IMR-90 (cell line): ENCODE data around the gene PPP1R12B. TPM values are rescaled to one million over a fixed set of nuclear protein-coding genes. Genes with fewer than 3 reads are reported as not detected.

ENCODE experiments used
- ATAC-seq: fragments of 200-7000 bp; cut with Tn5 transposase; 2 replicates; pipeline ENCODE4 v1.9.1; 2020; ENCODE audit warnings: low read depth, mild to moderate bottlenecking, moderate library complexity
- BruUV-seq: library from RNA; stranded (reverse); fragments of 400-500 nt; replicated peaks from 2 replicates; lab custom pipeline; 2021; lab: Mats Ljungman, UMichigan
- CTCF ChIA-PET: fragments of 300-600 bp; formaldehyde crosslinking; extraction: SDS; loops from one replicate; lab custom pipeline; 2021; ENCODE audit warnings: antibody characterized with exemption; lab: Yijun Ruan, JAX
- POLR2A ChIA-PET: fragments of 300-600 bp; sonication (Branson Sonifier 250); formaldehyde crosslinking; loops from one replicate; lab custom pipeline; 2022; ENCODE audit warnings: antibody characterized with exemption; ENCODE audit not compliant: unreplicated experiment; lab: Charles Lee
- DNase-seq: peaks from one replicate; pipeline ENCODE4 v3.0.0; 2013
- H2AFZ ChIP-seq: replicated peaks from 2 replicates; pipeline ENCODE3; 2013; ENCODE audit warnings: low read length, mild to moderate bottlenecking; ENCODE audit not compliant: poor library complexity
- H2AK5ac ChIP-seq: 2 replicates; pipeline ENCODE4 v1.6.1; 2013; ENCODE audit warnings: low read depth, low read length, inconsistent platforms
- H2AK9ac ChIP-seq: replicated peaks from 2 replicates; pipeline ENCODE3; 2013; ENCODE audit warnings: mild to moderate bottlenecking, low read depth, low read length, moderate library complexity; ENCODE audit not compliant: poor library complexity
- H2BK120ac ChIP-seq: 2 replicates; pipeline ENCODE4 v1.6.1; 2013; ENCODE audit warnings: low read depth, low read length, inconsistent platforms
- H2BK15ac ChIP-seq: 3 replicates; pipeline ENCODE4 v1.6.1; 2013; ENCODE audit warnings: low read depth, low read length, inconsistent platforms
- H2BK20ac ChIP-seq: 2 replicates; pipeline ENCODE4 v1.6.1; 2013; ENCODE audit warnings: low read depth, mild to moderate bottlenecking, inconsistent platforms, low read length, moderate library complexity
- H2BK5ac ChIP-seq: 2 replicates; pipeline ENCODE4 v1.6.1; 2013; ENCODE audit warnings: mild to moderate bottlenecking, low read depth, low read length, inconsistent platforms; ENCODE audit not compliant: poor library complexity, severe bottlenecking
- H3K14ac ChIP-seq: replicated peaks from 2 replicates; pipeline ENCODE4 v1.6.1; 2013; ENCODE audit warnings: low read depth, low read length, inconsistent platforms
- H3K18ac ChIP-seq: 2 replicates; pipeline ENCODE4 v1.6.1; 2013; ENCODE audit warnings: low read depth, low read length, control low read depth
- H3K23ac ChIP-seq: 2 replicates; pipeline ENCODE4 v1.6.1; 2013; ENCODE audit warnings: low read depth, low read length, inconsistent platforms
- H3K27ac ChIP-seq: 2 replicates; pipeline ENCODE4 v1.5.1; 2013; ENCODE audit warnings: mild to moderate bottlenecking, control low read depth, low read length; ENCODE audit not compliant: insufficient read depth
- H3K27me3 ChIP-seq: 2 replicates; pipeline ENCODE4 v1.6.1; 2013; ENCODE audit warnings: low read length; ENCODE audit not compliant: control insufficient read depth, insufficient read depth
- H3K36me3 ChIP-seq: 2 replicates; pipeline ENCODE4 v1.6.1; 2013; ENCODE audit warnings: low read length, mixed read lengths; ENCODE audit not compliant: control insufficient read depth, insufficient read depth
- H3K4ac ChIP-seq: 2 replicates; pipeline ENCODE4 v1.6.1; 2013; ENCODE audit warnings: low read depth, low read length, inconsistent platforms
- H3K4me1 ChIP-seq: 2 replicates; pipeline ENCODE4 v1.6.1; 2013; ENCODE audit warnings: low read length, mixed read lengths; ENCODE audit not compliant: control insufficient read depth, insufficient read depth
- H3K4me2 ChIP-seq: 2 replicates; pipeline ENCODE4 v1.6.1; 2013; ENCODE audit warnings: low read depth, mild to moderate bottlenecking, control low read depth, low read length, moderate library complexity
- H3K4me3 ChIP-seq: 2 replicates; pipeline ENCODE4 v1.5.1; 2013; ENCODE audit warnings: low read depth, mild to moderate bottlenecking, control low read depth, low read length, moderate library complexity; ENCODE audit not compliant: insufficient read depth
- H3K56ac ChIP-seq: 2 replicates; pipeline ENCODE4 v1.6.1; 2013; ENCODE audit warnings: low read length, inconsistent platforms; ENCODE audit not compliant: insufficient read depth; ENCODE audit errors: extremely low read depth
- H3K79me1 ChIP-seq, 2 experiments: 2 replicates each; pipeline ENCODE4 v1.6.1; 2013; ENCODE audit warnings: low read length in 2 of 2, inconsistent platforms in 1 of 2, low read depth in 1 of 2
- H3K9ac ChIP-seq: 2 replicates; pipeline ENCODE4 v1.6.1; 2013; ENCODE audit warnings: low read depth, low read length, control low read depth
- H3K9me1 ChIP-seq: 2 replicates; pipeline ENCODE4 v1.6.1; 2013; ENCODE audit warnings: low read length, inconsistent platforms; ENCODE audit not compliant: insufficient read depth
- H3K9me3 ChIP-seq: 2 replicates; pipeline ENCODE4 v1.6.1; 2013; ENCODE audit warnings: low read length; ENCODE audit not compliant: control insufficient read depth, insufficient read depth
- H4K20me1 ChIP-seq: 2 replicates; pipeline ENCODE4 v1.6.1; 2013; ENCODE audit warnings: low read length, inconsistent platforms; ENCODE audit not compliant: insufficient read depth
- H4K5ac ChIP-seq: 2 replicates; pipeline ENCODE4 v1.6.1; 2013; ENCODE audit warnings: mild to moderate bottlenecking, low read depth, low read length, control low read depth
- H4K8ac ChIP-seq, 2 experiments: 2 replicates each; pipeline ENCODE4 v1.6.1; 2013; ENCODE audit warnings: low read depth in 2 of 2, low read length in 2 of 2, control low read depth in 1 of 2, inconsistent platforms in 1 of 2
- H4K91ac ChIP-seq: 2 replicates; pipeline ENCODE4 v1.6.1; 2013; ENCODE audit warnings: low read depth, low read length, inconsistent platforms; ENCODE audit not compliant: insufficient read depth
- CEBPB ChIP-seq: IDR thresholded peaks from 2 replicates; pipeline ENCODE4 v1.6.1; 2012; ENCODE audit warnings: low read depth, low read length, improper control_type of control experiment
- CHD1 ChIP-seq: IDR thresholded peaks from 2 replicates; pipeline ENCODE4 v1.6.1; 2012; ENCODE audit warnings: low read depth, low read length, improper control_type of control experiment
- RCOR1 ChIP-seq: IDR thresholded peaks from 2 replicates; pipeline ENCODE4 v1.6.1; 2012; ENCODE audit warnings: mild to moderate bottlenecking, low read length, improper control_type of control experiment; ENCODE audit not compliant: insufficient replicate concordance
- SMC3 ChIP-seq: fragments of 150-350 bp; IDR thresholded peaks from 2 replicates; pipeline ENCODE4 v1.6.1; 2016; ENCODE audit warnings: low read depth, mild to moderate bottlenecking, antibody characterized with exemption, low read length, moderate library complexity
- WGBS, 2 experiments: methylation state at CpG; one replicate each; pipeline versions ENCODE4 v1.1.5 to v1.1.7; 2013; ENCODE audit warnings: missing lambda C conversion rate in 2 of 2; ENCODE audit not compliant: insufficient read length in 1 of 2; ENCODE audit errors: extremely low coverage in 2 of 2; 5-methylcytosine and 5-hydroxymethylcytosine counted together
- dilution Hi-C: fragments of 300-500 bp; cut with HindIII; formaldehyde crosslinking; loops from one replicate; pipeline ENCODE4 v1.14.3; 2018; ENCODE audit warnings: low sequenced_read_pairs; ENCODE audit not compliant: unreplicated experiment
- in situ Hi-C: fragments of 300-500 bp; cut with MboI; formaldehyde crosslinking; loops from 3 replicates; pipeline ENCODE4 v1.14.3; 2019; ENCODE audit warnings: low sequenced_read_pairs, inconsistent platforms, mixed read lengths
- intact Hi-C: fragments of 100-400 bp; cut with micrococcal nuclease; formaldehyde crosslinking; loops from 2 replicates; pipeline ENCODE4 v1.10.0; 2022
- polyA plus RNA-seq, 3 experiments: library from polyadenylated mRNA; depleted of rRNA; stranded (reverse); fragments of >200 nt; gene quantifications; 2 replicates each; pipeline ENCODE4 v1.2.3, GENCODE V29; 2012; ENCODE audit warnings: low replicate concordance in 1 of 3
- total RNA-seq: library from RNA; depleted of rRNA; stranded (reverse); fragments of >200 nt; gene quantifications from 2 replicates; pipeline ENCODE4 v1.2.3, GENCODE V29; 2012

Gene PPP1R12B
- total and polyA plus RNA-seq, 2 of the 4 experiments (the other 2 are of a cell fraction) = 8.5 to 12.0 TPM

GRCh38 chr1:202365092-202365815 is 16.8 kb downstream of the PPP1R12B start:
- H2BK20ac ChIP-seq = no peak overlapping the region
- ATAC-seq (peak; percentile 80), DNase-seq (peak; percentile 51)
- no peak overlapping the region for H2BK15ac ChIP-seq
- peak overlapping the region; percentile 36; the same call in 1 of the 2 replicates for H3K4me2 ChIP-seq
- dilution Hi-C loops = no loop called here
- H3K27ac ChIP-seq = no peak overlapping the region
- no peak overlapping the region for H2AK9ac ChIP-seq
- H3K9me3 ChIP-seq = no peaks in the 10 kb centered on the region
- H3K9ac ChIP-seq = no peak overlapping the region
- H4K5ac ChIP-seq = no peak overlapping the region
- no peak overlapping the region for H3K18ac ChIP-seq
- H2AFZ ChIP-seq = no peak overlapping the region
- peaks cover 11 to 18% of the 10 kb centered on the region in 2 experiments; a peak in 2 of 4 replicates for H3K79me1 ChIP-seq
- H2BK5ac ChIP-seq = no peak overlapping the region
- no peak overlapping the region for H4K91ac ChIP-seq
- WGBS, 2 experiments = 63% methylated on average over 1 of the region's 4 CpGs; no CpG with 5 or more reads in 1 of the 2 experiments
- no peaks in the 10 kb centered on the region for H3K36me3 ChIP-seq
- H2AK5ac ChIP-seq = no peak overlapping the region
- no TSS peak for BruUV-seq
- peaks cover 2% of the 10 kb centered on the region for H3K4me1 ChIP-seq
- H3K4ac ChIP-seq = no peak overlapping the region
- no peaks in the 10 kb centered on the region; the same call in 1 of the 2 replicates for H4K20me1 ChIP-seq
- no peak overlapping the region for H3K14ac ChIP-seq
- in situ Hi-C loops = no loop called here
- no peak overlapping the region for H2BK120ac ChIP-seq
- no peak overlapping the region for H4K8ac ChIP-seq
- H3K23ac ChIP-seq = no peak overlapping the region
- CTCF ChIA-PET = interaction anchor here (0.5 kb wide), 1 partner anchor 11 kb away, joined by 6 read pairs; no protein-coding TSS in a partner anchor
- H3K4me3 ChIP-seq = no peak overlapping the region
- TF ChIP-seq SMC3 (no peak), CEBPB (peak; percentile 29; the same call in 1 of the 2 replicates), CHD1 (no peak), RCOR1 (no peak)
- POLR2A ChIA-PET = no interaction called here
- no peaks in the 10 kb centered on the region for H3K27me3 ChIP-seq
- no peak overlapping the region for H3K56ac ChIP-seq
- intact Hi-C loops = no loop called here
- H3K9me1 ChIP-seq = no peaks in the 10 kb centered on the region
